ENCODE results near the gene RETN. TPM values are rescaled to one million over a fixed set of nuclear protein-coding genes. Genes with fewer than 3 reads are reported as not detected.

RETN gene
- total and polyA plus RNA-seq, 2 of the 8 experiments (the other 6 are each of a cell fraction or from before 2014, with no cell fraction given), result not detected

- no peak overlapping the region for H2AFZ ChIP-seq (ENCODE audit: low read length)
- POLR2A ChIA-PET (ENCODE audit: partially characterized antibody), result no interaction called here
- H3K18ac ChIP-seq (ENCODE audit: extremely low read depth, low read length), result no peak overlapping the region
- H3K4ac ChIP-seq (replicated peaks; ENCODE audit: insufficient read length, low read depth, low read length), result no peak overlapping the region
- no peak overlapping the region for H2BK12ac ChIP-seq (ENCODE audit: low read depth, low read length)
- no peaks in the 10 kb centered on the region for H3K36me3 ChIP-seq (ENCODE audit: control insufficient read depth in 2 of 4, insufficient read depth in 4 of 4, low read length in 3 of 4)
- H3K56ac ChIP-seq (replicated peaks; ENCODE audit: insufficient read length, low read depth, low read length), result no peak overlapping the region
- H3K23me2 ChIP-seq (ENCODE audit: low read depth, low read length), result peaks cover 2% of the 10 kb centered on the region; the same call in 1 of the 2 replicates
- no peaks in the 10 kb centered on the region for H3K79me1 ChIP-seq (ENCODE audit: low read depth, low read length)
- no peaks in the 10 kb centered on the region; a peak in 1 of 4 replicates for H3K79me2 ChIP-seq (ENCODE audit: control insufficient read depth in 1 of 2, insufficient read depth in 2 of 2, low read length in 2 of 2)
- H3K27me3 ChIP-seq (replicated peaks in 1 of 4; ENCODE audit: control insufficient read depth in 3 of 4, extremely low read depth in 1 of 4, insufficient read depth in 3 of 4, low read length in 3 of 4), result peaks cover 0 to 8% (median 4%) of the 10 kb centered on the region in 4 experiments; a peak in 3 of 7 replicates
- no peaks in the 10 kb centered on the region for H3K9me3 ChIP-seq (ENCODE audit: insufficient read depth in 2 of 2, low read depth in 1 of 2, low read length in 1 of 2)
- no peak overlapping the region for H2BK20ac ChIP-seq (ENCODE audit: low read length)
- no peak overlapping the region for H2BK15ac ChIP-seq (ENCODE audit: low read length)
- DNase-seq (ENCODE audit: low read depth in 1 of 2, low spot score in 2 of 2) (no peak), FAIRE-seq (no peak)
- no peak overlapping the region for H2BK120ac ChIP-seq (replicated peaks; ENCODE audit: low read depth, low read length)
- H4K91ac ChIP-seq (replicated peaks; ENCODE audit: insufficient read length, low read length), result no peak overlapping the region
- no peak overlapping the region for H3K23ac ChIP-seq (ENCODE audit: insufficient read length)
- peaks cover 0 to 1% (median 0%) of the 10 kb centered on the region in 4 experiments; a peak in 3 of 7 replicates for H3K4me1 ChIP-seq (replicated peaks in 1 of 4; ENCODE audit: control insufficient read depth in 3 of 4, insufficient read depth in 4 of 4, low read length in 3 of 4)
- no peaks in the 10 kb centered on the region for H4K20me1 ChIP-seq (replicated peaks in 1 of 2; ENCODE audit: control insufficient read depth in 1 of 2, insufficient read depth in 2 of 2, low read length in 2 of 2)
- H3K9ac ChIP-seq (replicated peaks in 1 of 4; ENCODE audit: extremely low read depth in 1 of 4, low read depth in 3 of 4, low read length in 3 of 4), result no peak overlapping the region
- WGBS, 2 experiments (ENCODE audit: extremely low coverage in 1 of 2, insufficient coverage in 1 of 2, insufficient read length in 1 of 2, insufficient replicate concordance in 2 of 2, low coverage in 1 of 2, low lambda C conversion rate in 2 of 2, missing lambda C conversion rate in 1 of 2), result 77% methylated on average over 7 of the region's 7 CpGs; no CpG with 5 or more reads in 1 of the 2 experiments
- CTCF ChIA-PET (ENCODE audit: partially characterized antibody), result interaction anchor here (2.6 kb wide), 1 partner anchor 19 kb away, joined by 7 read pairs; no protein-coding TSS in a partner anchor
- H3K27ac ChIP-seq (ENCODE audit: low read depth, low read length), result no peak overlapping the region
- no peak overlapping the region for H4K5ac ChIP-seq (ENCODE audit: insufficient read length, low read depth, low read length)
- no peak overlapping the region for H3K14ac ChIP-seq (ENCODE audit: insufficient read length)
- no peak overlapping the region for H2AK5ac ChIP-seq (ENCODE audit: low read depth, low read length)
- TF ChIP-seq PHF8 (conservative IDR thresholded peaks at IDR 0.05; ENCODE audit: low read depth, low read length) (no peak), CTBP2 (IDR thresholded peaks at IDR 0.05; ENCODE audit: borderline replicate concordance, insufficient read depth, insufficient read length, low read length) (no peak), FOSL1 (IDR thresholded peaks at IDR 0.05; ENCODE audit: insufficient read depth, low read depth, low read length) (no peak), CBX5 (IDR thresholded peaks at IDR 0.05; ENCODE audit: low read depth, low read length) (no peak), POU5F1 (IDR thresholded peaks at IDR 0.05; ENCODE audit: low read depth, low read length) (no peak), SP4 (IDR thresholded peaks at IDR 0.05; ENCODE audit: low read length) (no peak), SRF (IDR thresholded peaks at IDR 0.05; ENCODE audit: low read depth, low read length) (no peak), POLR2A (IDR thresholded peaks at IDR 0.05; ENCODE audit: control extremely low read depth in 1 of 2, low read depth in 2 of 2, low read length in 2 of 2) (no peak), BCL11A (IDR thresholded peaks at IDR 0.05; ENCODE audit: low read depth in 2 of 2, low read length in 2 of 2) (no peak), RAD21 (IDR thresholded peaks at IDR 0.05 in 1 of 2, conservative IDR thresholded peaks at IDR 0.05 in 1 of 2; ENCODE audit: low read depth in 2 of 2, low read length in 2 of 2) (no peak)
- H2BK5ac ChIP-seq (ENCODE audit: low read depth, low read length), result no peak overlapping the region
- H4K8ac ChIP-seq (ENCODE audit: extremely low read depth, insufficient read depth, low read length), result no peak overlapping the region
- H3K4me2 ChIP-seq (ENCODE audit: insufficient read depth in 1 of 2, low read depth in 2 of 2, low read length in 2 of 2), result no peak overlapping the region
- no peak overlapping the region for H3K4me3 ChIP-seq (ENCODE audit: extremely low read depth in 1 of 4, insufficient read depth in 2 of 4, low read depth in 3 of 4, low read length in 4 of 4)
Measured at GRCh38 chr19:7676376-7676775, 7.5 kb downstream of the RETN start.

Data from H1 (cell line).